GM23338 (cell line): ENCODE results near the gene KAZALD1. TPM values are rescaled to one million over a fixed set of nuclear protein-coding genes. Genes with fewer than 3 reads are reported as not detected.

Experiments used
- ATAC-seq: fragments of 200-7000 bp; cut with Tn5 transposase; 3 replicates; pipeline ENCODE4 v1.9.1; 2020
- DNase-seq: peaks from one replicate; pipeline ENCODE4 v3.0.0-alpha.2; 2015; ENCODE audit warnings: low spot score
- H2AFZ ChIP-seq: fragments of 200-600 bp; sonication (generic); 2 replicates; pipeline ENCODE4 v1.8.0; 2016; ENCODE audit warnings: antibody characterized with exemption, mild to moderate bottlenecking, moderate library complexity
- H3F3A ChIP-seq: fragments of 200-600 bp; sonication (generic); replicated peaks from 2 replicates; pipeline ENCODE4 v1.8.0; 2017; ENCODE audit warnings: antibody characterized with exemption, mixed run types, low read depth
- H3K27ac ChIP-seq: fragments of 200-600 bp; sonication (generic); 2 replicates; pipeline ENCODE4 v1.6.1; 2016; ENCODE audit warnings: low read depth
- H3K27me3 ChIP-seq: fragments of 200-600 bp; sonication (generic); 2 replicates; pipeline ENCODE4 v1.8.0; 2016; ENCODE audit warnings: mild to moderate bottlenecking, mixed run types, moderate library complexity; ENCODE audit not compliant: insufficient read depth
- H3K36me3 ChIP-seq: fragments of 200-600 bp; sonication (generic); 2 replicates; pipeline ENCODE4 v1.8.0; 2016; ENCODE audit warnings: mild to moderate bottlenecking; ENCODE audit not compliant: insufficient read depth
- H3K4me1 ChIP-seq: fragments of 200-600 bp; sonication (generic); 2 replicates; pipeline ENCODE4 v1.8.0; 2016; ENCODE audit warnings: mild to moderate bottlenecking, moderate library complexity; ENCODE audit not compliant: insufficient read depth
- H3K4me2 ChIP-seq: fragments of 200-600 bp; sonication (generic); 2 replicates; pipeline ENCODE4 v1.7.1; 2017; ENCODE audit warnings: mixed run types
- H3K4me3 ChIP-seq: fragments of 200-600 bp; sonication (generic); 2 replicates; pipeline ENCODE4 v1.6.1; 2016; ENCODE audit warnings: mixed run types
- H3K79me2 ChIP-seq: fragments of 200-600 bp; sonication (generic); replicated peaks from 2 replicates; pipeline ENCODE4 v1.8.0; 2017; ENCODE audit warnings: mild to moderate bottlenecking; ENCODE audit not compliant: insufficient read depth
- H3K9me2 ChIP-seq: fragments of 200-600 bp; sonication (generic); 2 replicates; pipeline ENCODE4 v1.8.0; 2017; ENCODE audit not compliant: insufficient read depth
- H4K20me1 ChIP-seq: fragments of 200-600 bp; sonication (generic); replicated peaks from 2 replicates; pipeline ENCODE4 v1.8.0; 2017; ENCODE audit warnings: mild to moderate bottlenecking; ENCODE audit not compliant: insufficient read depth
- H3K27ac Mint-ChIP-seq: 2 replicates; pipeline ENCODE4 v1.8.0; 2020; ENCODE audit warnings: inconsistent platforms, mild to moderate bottlenecking, moderate library complexity, mixed read lengths
- H3K27me3 Mint-ChIP-seq: 3 replicates; pipeline ENCODE4 v1.8.0; 2022; ENCODE audit warnings: low read depth, mild to moderate bottlenecking, moderate library complexity, mixed read lengths, inconsistent platforms; ENCODE audit not compliant: insufficient read depth, poor library complexity
- H3K36me3 Mint-ChIP-seq: 3 replicates; pipeline ENCODE4 v1.8.0; 2021; ENCODE audit warnings: low read depth, mild to moderate bottlenecking, inconsistent platforms, moderate library complexity, mixed read lengths
- H3K4me1 Mint-ChIP-seq: 3 replicates; pipeline ENCODE4 v1.8.0; 2020; ENCODE audit warnings: mild to moderate bottlenecking, inconsistent platforms, mixed read lengths
- H3K4me3 Mint-ChIP-seq: 3 replicates; pipeline ENCODE4 v1.8.0; 2021; ENCODE audit warnings: moderate library complexity, mild to moderate bottlenecking, inconsistent platforms, mixed read lengths
- H3K9me3 Mint-ChIP-seq: 3 replicates; pipeline ENCODE4 v1.8.0; 2020; ENCODE audit warnings: moderate library complexity, mild to moderate bottlenecking, inconsistent platforms, mixed read lengths
- CREB1 ChIP-seq: fragments of 250-450 bp; sonication (Bioruptor Pico); IDR thresholded peaks from 2 replicates; pipeline ENCODE4 v1.5.0; 2020; ENCODE audit warnings: low read depth, mild to moderate bottlenecking, moderate library complexity
- EZH2 ChIP-seq: fragments of 200-600 bp; sonication (generic); IDR thresholded peaks from one replicate; pipeline ENCODE4 v1.8.0; 2017; ENCODE audit warnings: antibody characterized with exemption, mild to moderate bottlenecking, low read depth; ENCODE audit not compliant: unreplicated experiment
- JUNB ChIP-seq: IDR thresholded peaks from one replicate; pipeline ENCODE4 v1.6.1; 2016; ENCODE audit warnings: antibody characterized with exemption; ENCODE audit not compliant: unreplicated experiment
- REST ChIP-seq: IDR thresholded peaks from one replicate; pipeline ENCODE4 v1.6.1; 2018; ENCODE audit warnings: antibody characterized with exemption; ENCODE audit not compliant: unreplicated experiment
- ZNF331 ChIP-seq: fragments of 250-450 bp; sonication (Bioruptor Pico); IDR thresholded peaks from 2 replicates; pipeline ENCODE4 v1.5.0; 2020; ENCODE audit warnings: low read depth, mild to moderate bottlenecking, moderate library complexity
- ZNF462 ChIP-seq: fragments of 250-450 bp; sonication (Bioruptor Pico); IDR thresholded peaks from 2 replicates; pipeline ENCODE4 v1.5.0; 2020; ENCODE audit warnings: mild to moderate bottlenecking, moderate library complexity
- polyA plus RNA-seq: library from polyadenylated mRNA; unstranded; fragments of >200 nt; fragmentation: Nextera tagmentation; extraction: Ambion mirVana; gene quantifications from 2 replicates; pipeline ENCODE4 v1.2.1, GENCODE V29; 2016
- total RNA-seq: library from RNA; depleted of rRNA; stranded (reverse); fragments of >200 nt; shearing (Covaris generic); gene quantifications from 2 replicates; pipeline ENCODE4 v1.2.3, GENCODE V29; 2014
- TF ChIP-seq, protein P1 (sequence below), 2 experiments: fragments of 200-600 bp in 1 of 2; sonication (generic) in 1 of 2; conservative IDR thresholded peaks; 2 replicates each; pipeline versions ENCODE4 v1.5.1 to v1.6.1; 2016 to 2017; ENCODE audit warnings: antibody characterized with exemption in 2 of 2, low read depth in 2 of 2, mild to moderate bottlenecking in 2 of 2, moderate library complexity in 1 of 2

The KAZALD1 gene
- total and polyA plus RNA-seq, 2 experiments from 2014 or later = 0.27 to 1.3 TPM

DNA sequence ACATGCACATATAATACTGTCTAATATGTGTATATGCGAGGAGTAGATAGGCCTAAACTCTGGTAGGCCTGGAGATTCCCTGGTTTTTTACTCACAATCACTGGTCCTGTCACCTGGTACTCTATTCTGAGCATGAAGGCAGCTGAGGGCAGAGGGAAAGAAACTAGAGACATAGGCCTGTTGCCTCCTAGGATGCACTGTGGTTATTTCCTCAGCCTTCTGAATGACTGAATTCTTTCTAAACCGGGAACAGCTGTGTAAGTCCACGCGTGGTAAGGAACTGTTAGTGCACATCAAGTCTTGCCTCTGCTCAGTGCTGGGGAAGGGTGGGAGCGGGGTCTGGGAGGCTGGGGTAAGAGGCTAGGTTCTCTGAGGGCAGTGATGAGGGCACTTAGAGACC, 7.7 kb downstream of the KAZALD1 start:
- Histone ChIP-seq H3K4me3 (no peak overlapping the region), H3K79me2 (no peaks in the 10 kb centered on the region), H2AFZ (no peak overlapping the region), H3K27me3 (peaks cover 87% of the 10 kb centered on the region), H4K20me1 (peaks cover 6% of the 10 kb centered on the region), H3K4me2 (no peak overlapping the region), H3F3A (no peaks in the 10 kb centered on the region), H3K27ac (no peak overlapping the region), H3K9me2 (no peaks in the 10 kb centered on the region), H3K36me3 (no peaks in the 10 kb centered on the region), H3K4me1 (peaks cover 19% of the 10 kb centered on the region)
- DNase-seq (no peak), ATAC-seq (no peak)
- H3K27me3 Mint-ChIP-seq = peaks cover 68% of the 10 kb centered on the region
- H3K36me3 Mint-ChIP-seq = no peaks in the 10 kb centered on the region
- peaks cover 39% of the 10 kb centered on the region for H3K4me1 Mint-ChIP-seq
- no peak overlapping the region for H3K27ac Mint-ChIP-seq
- H3K9me3 Mint-ChIP-seq = peaks cover 2% of the 10 kb centered on the region; the same call in 1 of the 3 replicates
- H3K4me3 Mint-ChIP-seq = no peak overlapping the region
- TF ChIP-seq JUNB (no peak), ZNF331 (CRISPR knock-in tag) (no peak), REST (no peak), EZH2 (no peak), CREB1 (CRISPR knock-in tag) (no peak), ZNF462 (CRISPR knock-in tag) (no peak)
- TF ChIP-seq, protein P1, sequence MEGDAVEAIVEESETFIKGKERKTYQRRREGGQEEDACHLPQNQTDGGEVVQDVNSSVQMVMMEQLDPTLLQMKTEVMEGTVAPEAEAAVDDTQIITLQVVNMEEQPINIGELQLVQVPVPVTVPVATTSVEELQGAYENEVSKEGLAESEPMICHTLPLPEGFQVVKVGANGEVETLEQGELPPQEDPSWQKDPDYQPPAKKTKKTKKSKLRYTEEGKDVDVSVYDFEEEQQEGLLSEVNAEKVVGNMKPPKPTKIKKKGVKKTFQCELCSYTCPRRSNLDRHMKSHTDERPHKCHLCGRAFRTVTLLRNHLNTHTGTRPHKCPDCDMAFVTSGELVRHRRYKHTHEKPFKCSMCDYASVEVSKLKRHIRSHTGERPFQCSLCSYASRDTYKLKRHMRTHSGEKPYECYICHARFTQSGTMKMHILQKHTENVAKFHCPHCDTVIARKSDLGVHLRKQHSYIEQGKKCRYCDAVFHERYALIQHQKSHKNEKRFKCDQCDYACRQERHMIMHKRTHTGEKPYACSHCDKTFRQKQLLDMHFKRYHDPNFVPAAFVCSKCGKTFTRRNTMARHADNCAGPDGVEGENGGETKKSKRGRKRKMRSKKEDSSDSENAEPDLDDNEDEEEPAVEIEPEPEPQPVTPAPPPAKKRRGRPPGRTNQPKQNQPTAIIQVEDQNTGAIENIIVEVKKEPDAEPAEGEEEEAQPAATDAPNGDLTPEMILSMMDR (conservative IDR thresholded peaks at IDR 0.05; ENCODE audit: low read depth in 2 of 2) = no peak
